NCI-H510A treated with DMSO at 0.1 percent for 48 hours (cell line): ENCODE results near the gene PCYOX1L.

Experiments
- DNase-seq: peaks from one replicate; lab custom pipeline; 2025; lab: John Stamatoyannopoulos, UW

Gene PCYOX1L

GRCh38 chr5:149407323-149408251 is 49.7 kb downstream of the PCYOX1L start:
- DNase-seq, result no peak

GRCh38 chr5:149408252-149409099 is 50.6 kb downstream of the PCYOX1L start:
- no peak for DNase-seq

- DNase-seq, result no peak
These were observed 51.6 kb downstream of the PCYOX1L start for GRCh38 chr5:149409268-149409948.

GRCh38 chr5:149410071-149410470 is 52.2 kb downstream of the PCYOX1L start:
- no peak for DNase-seq

- no peak for DNase-seq
These were observed 53.0 kb downstream of the PCYOX1L start for GRCh38 chr5:149410721-149411432.

GRCh38 chr5:149411738-149412519 is 54.1 kb downstream of the PCYOX1L start:
- no peak for DNase-seq

- no peak for DNase-seq
These were observed 55.1 kb downstream of the PCYOX1L start for GRCh38 chr5:149412783-149413476.

- DNase-seq, result no peak
These were observed 55.8 kb downstream of the PCYOX1L start for GRCh38 chr5:149413477-149414210.

GRCh38 chr5:149414405-149415065 is 56.7 kb downstream of the PCYOX1L start:
- no peak for DNase-seq

DNA sequence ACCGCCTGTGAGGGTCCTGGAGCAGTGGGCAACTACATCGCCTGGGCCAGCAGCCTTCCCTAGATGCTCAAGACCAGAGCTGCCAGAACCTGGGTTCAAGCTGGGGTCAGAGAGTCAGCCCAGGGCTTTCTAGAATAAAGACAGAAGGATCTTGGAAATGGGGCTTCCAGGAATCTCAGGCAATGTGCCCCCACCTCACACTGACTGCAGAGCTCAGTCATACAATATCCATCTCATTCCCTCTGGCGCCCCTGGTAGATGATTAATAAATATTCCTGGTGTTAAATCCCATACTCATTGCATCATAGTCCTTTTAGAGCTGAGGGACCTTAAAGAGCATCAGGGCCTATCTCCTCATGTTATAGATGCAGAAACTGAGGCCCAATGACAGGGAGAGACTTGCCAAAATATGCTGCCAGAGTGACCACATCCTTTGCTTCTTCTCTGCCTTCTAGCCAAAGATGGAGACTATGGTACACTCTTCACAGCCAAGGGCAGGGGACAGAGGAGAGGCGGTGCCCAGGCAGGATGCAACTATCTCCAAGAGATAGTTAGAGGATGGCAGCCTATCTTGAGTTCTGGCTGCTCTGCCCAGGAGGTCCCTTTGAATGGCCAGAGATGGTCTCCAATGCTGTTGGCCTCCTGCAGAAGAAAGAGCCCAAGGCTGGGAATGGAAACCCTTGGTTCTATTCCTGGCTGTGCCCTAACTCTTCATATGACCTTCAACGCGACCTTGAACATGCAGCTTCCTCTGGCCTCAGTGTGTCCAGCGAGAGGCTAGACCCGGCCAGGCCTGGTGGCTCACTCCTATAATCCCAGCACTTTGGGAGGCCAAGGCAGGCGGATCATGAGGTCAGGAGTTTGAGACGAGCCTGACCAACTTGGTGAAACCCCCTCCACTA is 57.5 kb downstream of the PCYOX1L start:
- DNase-seq, result no peak

GRCh38 chr5:149416987-149417710 is 59.3 kb downstream of the PCYOX1L start:
- no peak for DNase-seq

GRCh38 chr5:149417711-149418368 is 60.0 kb downstream of the PCYOX1L start:
- no peak for DNase-seq

- no peak for DNase-seq
These were observed 61.2 kb downstream of the PCYOX1L start for GRCh38 chr5:149418910-149419531.
